Lower leg skin (tissue), 4 donors: Measurements from ENCODE around the gene CDHR1. TPM values are rescaled to one million over a fixed set of nuclear protein-coding genes. Genes with fewer than 3 reads are reported as not detected.

Source experiments
- DNase-seq, 2 donors: peaks; one replicate each; pipeline ENCODE4 v3.0.0-alpha.2; 2019; ENCODE audit warnings: low spot score in 2 of 2
- H3K4me3 ChIP-seq: fragments of 200-600 bp; sonication (generic); 2 replicates; pipeline ENCODE4 v1.5.1; 2017; ENCODE audit warnings: mild to moderate bottlenecking, low read depth; ENCODE audit not compliant: poor library complexity, severe bottlenecking
- CTCF ChIP-seq, 3 donors: fragments of 450-650 bp; IDR thresholded peaks; one replicate each; pipeline ENCODE4 v1.5.1; 2016; ENCODE audit warnings: antibody characterized with exemption in 3 of 3, mild to moderate bottlenecking in 3 of 3, moderate library complexity in 2 of 3
- POLR2A ChIP-seq, 2 donors: fragments of 450-650 bp; IDR thresholded peaks; one replicate each; pipeline ENCODE4 v1.6.1; 2016 to 2017; ENCODE audit warnings: antibody characterized with exemption in 2 of 2, mild to moderate bottlenecking in 1 of 2, moderate library complexity in 1 of 2
- WGBS, 2 donors: methylation state at CpG; one replicate each; pipeline ENCODE4 v1.1.5; 2018; 5-methylcytosine and 5-hydroxymethylcytosine counted together
- intact Hi-C: fragments of 100-400 bp; cut with DNase I; formaldehyde crosslinking; loops from one replicate; pipeline ENCODE4 v1.15.0; 2023; ENCODE audit warnings: low total_unique reads
- total RNA-seq, 4 donors: library from RNA; depleted of rRNA; stranded (reverse); fragments of >200 nt; gene quantifications; one replicate each; pipeline ENCODE4 v1.1.0, GENCODE V29; 2016

CDHR1 gene
- total RNA-seq, 4 donors from 2014 or later = 68.5 to 126 (median 101) TPM

- no peak for DNase-seq
- H3K4me3 ChIP-seq = no peak overlapping the region
- TF ChIP-seq CTCF (IDR thresholded peaks at IDR 0.05) (no peak), POLR2A (IDR thresholded peaks at IDR 0.05) (no peak)
- 75 to 76% methylated on average over 9 to 10 of the region's 11 CpGs for WGBS, 2 donors
- intact Hi-C loops = loop anchor here (5.0 kb wide), 1 partner anchor 48 kb away; no protein-coding TSS in a partner anchor
Observed at GRCh38 chr10:84200537-84201243, 6.4 kb downstream of the CDHR1 start.

- intact Hi-C loops = loop anchor here (5.0 kb wide), 1 partner anchor 49 kb away; no protein-coding TSS in a partner anchor
- no peak overlapping the region for H3K4me3 ChIP-seq
- 63 to 76% methylated on average over 6 of the region's 6 CpGs for WGBS, 2 donors
- TF ChIP-seq POLR2A (IDR thresholded peaks at IDR 0.05) = no peak
- TF ChIP-seq CTCF (IDR thresholded peaks at IDR 0.05) = no peak
- no peak for DNase-seq
Observed at GRCh38 chr10:84201244-84201606, 6.9 kb downstream of the CDHR1 start.

- WGBS, 2 donors = 84 to 95% methylated on average over 11 of the region's 11 CpGs
- TF ChIP-seq CTCF (IDR thresholded peaks at IDR 0.05) (no peak), POLR2A (IDR thresholded peaks at IDR 0.05) (no peak)
- no peak overlapping the region for H3K4me3 ChIP-seq
- peak in 1 of 2 donors; percentile 79 for DNase-seq
- intact Hi-C loops = loop anchor here (5.0 kb wide), 1 partner anchor 49 kb away; no protein-coding TSS in a partner anchor
Observed at GRCh38 chr10:84201682-84202081, 7.3 kb downstream of the CDHR1 start.

- peak in 1 of 2 donors; percentile 82 for DNase-seq
- H3K4me3 ChIP-seq = no peak overlapping the region
- intact Hi-C loops = loop anchor here (5.0 kb wide), 1 partner anchor 50 kb away; no protein-coding TSS in a partner anchor
- TF ChIP-seq POLR2A (IDR thresholded peaks at IDR 0.05) = no peak
- no peak for TF ChIP-seq CTCF (IDR thresholded peaks at IDR 0.05)
- 83 to 89% methylated on average over 5 of the region's 5 CpGs for WGBS, 2 donors
Observed at GRCh38 chr10:84202349-84202748, 8.0 kb downstream of the CDHR1 start.

GRCh38 chr10:84204122-84204521, 9.8 kb downstream of the CDHR1 start:
- TF ChIP-seq CTCF (IDR thresholded peaks at IDR 0.05) = no peak
- no peak for TF ChIP-seq POLR2A (IDR thresholded peaks at IDR 0.05)
- no peak overlapping the region for H3K4me3 ChIP-seq
- DNase-seq = no peak
- intact Hi-C loops = loop anchor here (5.0 kb wide), 1 partner anchor 52 kb away; no protein-coding TSS in a partner anchor
- WGBS, 2 donors = 82 to 95% methylated on average over 3 to 4 of the region's 4 CpGs
